GM12878 (cell line): ENCODE results near the gene MRPS23. TPM values are rescaled to one million over a fixed set of nuclear protein-coding genes. Genes with fewer than 3 reads are reported as not detected.

Experiments used
- ATAC-seq: fragments of 200-7000 bp; cut with Tn5 transposase; 3 replicates; pipeline ENCODE4 v1.9.1; 2020; ENCODE audit warnings: mild to moderate bottlenecking, moderate library complexity
- BruUV-seq: library from RNA; stranded (reverse); fragments of 400-500 nt; replicated peaks from 2 replicates; lab custom pipeline; 2021; lab: Mats Ljungman, UMichigan
- CTCF ChIA-PET: fragments of 300-600 bp; sonication (Branson Sonifier 250); formaldehyde crosslinking; extraction: SDS; loops from one replicate; lab custom pipeline; 2021; ENCODE audit warnings: inconsistent platforms; lab: Yijun Ruan, JAX
- POLR2A ChIA-PET: fragments of 350-600 bp; formaldehyde crosslinking; extraction: SDS; loops from one replicate; lab custom pipeline; 2021; ENCODE audit warnings: inconsistent platforms; lab: Charles Lee
- RAD21 ChIA-PET: fragments of 300-600 bp; sonication (Branson Sonifier 250); formaldehyde crosslinking; loops from one replicate; lab custom pipeline; 2023; ENCODE audit warnings: antibody characterized with exemption; ENCODE audit not compliant: unreplicated experiment; lab: Charles Lee
- SMC1A ChIA-PET: fragments of 300-600 bp; sonication (Branson Sonifier 250); formaldehyde crosslinking; loops from one replicate; lab custom pipeline; 2023; ENCODE audit not compliant: unreplicated experiment, uncharacterized antibody; lab: Charles Lee
- DNase-seq: peaks from one replicate; pipeline ENCODE4 v3.0.0-alpha.2; 2011; ENCODE audit warnings: low read depth, low spot score
- FAIRE-seq: peaks from 3 replicates; lab custom pipeline; 2011; peaks lifted over from hg19 to GRCh38; lab: Jason Lieb, UNC
- H2AFZ ChIP-seq: 2 replicates; pipeline ENCODE4 v1.6.0; 2011; ENCODE audit warnings: low read depth, low read length, control low read depth; ENCODE audit not compliant: control insufficient read depth
- H3K27ac ChIP-seq: 2 replicates; pipeline ENCODE4 v1.5.1; 2011; ENCODE audit warnings: control low read depth; ENCODE audit not compliant: control insufficient read depth, insufficient read depth
- H3K27me3 ChIP-seq, 2 experiments: replicated peaks in 1 of 2; 2 replicates each; pipeline versions ENCODE4 v1.6.0 to v1.6.1; 2011; ENCODE audit warnings: low read length in 1 of 2; ENCODE audit not compliant: control insufficient read depth in 2 of 2, insufficient read depth in 2 of 2
- H3K36me3 ChIP-seq, 2 experiments: 2 replicates each; pipeline ENCODE4 v1.5.1; 2011; ENCODE audit warnings: low read length in 1 of 2; ENCODE audit not compliant: control insufficient read depth in 2 of 2, insufficient read depth in 2 of 2
- H3K4me1 ChIP-seq: 2 replicates; pipeline ENCODE4 v1.6.1; 2011; ENCODE audit warnings: mild to moderate bottlenecking, low read length, moderate library complexity, mixed read lengths; ENCODE audit not compliant: control insufficient read depth, insufficient read depth
- H3K4me2 ChIP-seq: 2 replicates; pipeline ENCODE4 v1.6.0; 2011; ENCODE audit warnings: control low read depth; ENCODE audit not compliant: control insufficient read depth, insufficient read depth
- H3K4me3 ChIP-seq: fragments of 200-600 bp; sonication (generic); 2 replicates; pipeline ENCODE4 v1.5.1; 2016
- H3K79me2 ChIP-seq: 2 replicates; pipeline ENCODE4 v1.6.0; 2011; ENCODE audit warnings: low read length; ENCODE audit not compliant: control insufficient read depth, insufficient read depth
- H3K9ac ChIP-seq: 2 replicates; pipeline ENCODE4 v1.8.0; 2011; ENCODE audit warnings: low read length, control low read depth, mixed read lengths; ENCODE audit not compliant: control insufficient read depth, insufficient read depth
- H3K9me3 ChIP-seq: replicated peaks from 3 replicates; pipeline ENCODE4 v1.5.1; 2011; ENCODE audit warnings: mild to moderate bottlenecking, low read length; ENCODE audit not compliant: control insufficient read depth, insufficient read depth
- H4K20me1 ChIP-seq: 2 replicates; pipeline ENCODE4 v1.6.0; 2011; ENCODE audit not compliant: control insufficient read depth, insufficient read depth
- ATF7 ChIP-seq: fragments of 450-650 bp; IDR thresholded peaks from 2 replicates; pipeline ENCODE4 v1.6.1; 2016; ENCODE audit warnings: low read depth, mild to moderate bottlenecking
- CBFB ChIP-seq: IDR thresholded peaks from 2 replicates; pipeline ENCODE4 v1.6.1; 2016; ENCODE audit warnings: antibody characterized with exemption, low read depth
- CREB1 ChIP-seq: IDR thresholded peaks from 2 replicates; pipeline ENCODE4 v1.6.1; 2012; ENCODE audit warnings: low read depth, mild to moderate bottlenecking, inconsistent platforms
- ETV6 ChIP-seq, 2 experiments: fragments of 450-650 bp in 1 of 2; IDR thresholded peaks in 1 of 2; conservative IDR thresholded peaks in 1 of 2; 2 replicates each; pipeline ENCODE4 v1.6.1; 2014; ENCODE audit warnings: antibody characterized with exemption in 1 of 2, borderline replicate concordance in 1 of 2, low read depth in 1 of 2, mild to moderate bottlenecking in 1 of 2, moderate library complexity in 1 of 2
- JUND ChIP-seq: IDR thresholded peaks from 2 replicates; pipeline ENCODE4 v1.6.1; 2012; ENCODE audit warnings: low read depth, mild to moderate bottlenecking, low read length, improper control_type of control experiment, moderate library complexity
- NFIC ChIP-seq: IDR thresholded peaks from 2 replicates; pipeline ENCODE4 v1.6.1; 2012; ENCODE audit warnings: low read depth, mild to moderate bottlenecking, inconsistent platforms, low read length, moderate library complexity
- RCOR1 ChIP-seq: conservative IDR thresholded peaks from 2 replicates; pipeline ENCODE4 v1.6.1; 2012; ENCODE audit warnings: low read depth, low read length, improper control_type of control experiment
- WGBS: methylation state at CpG from one replicate; pipeline ENCODE4 v1.1.6; 2016; ENCODE audit warnings: low lambda C conversion rate; ENCODE audit not compliant: insufficient replicate concordance, insufficient coverage; ENCODE audit errors: missing lambda C conversion rate; 5-methylcytosine and 5-hydroxymethylcytosine counted together
- in situ Hi-C: fragments of 300-500 bp; cut with MboI; formaldehyde crosslinking; loops from 9 replicates; pipeline ENCODE4 v1.14.3; 2018; ENCODE audit warnings: mixed read lengths
- intact Hi-C: fragments of 100-400 bp; cut with micrococcal nuclease; formaldehyde crosslinking; loops from one replicate; pipeline ENCODE4 v1.14.2; 2022; ENCODE audit not compliant: unreplicated experiment
- polyA plus RNA-seq, 11 experiments: library from polyadenylated mRNA; depleted of rRNA in 4 of 11; unstranded in 6 of 11; stranded (reverse) in 5 of 11; fragments of >200 nt; fragmentation: Nextera tagmentation in 4 of 11; fragmentation: Illumina TruSeq in 1 of 11; extraction: Ambion mirVana in 4 of 11; extraction: Trizol in 1 of 11; gene quantifications; 1 replicate in 1 of 11; 2 replicates in 10 of 11; pipeline versions ENCODE4 v1.2.1 to v1.2.3, GENCODE V29; 2011 to 2016; ENCODE audit warnings: inconsistent platforms in 2 of 11, missing spikeins in 2 of 11, low read depth in 1 of 11
- total RNA-seq, 4 experiments: library from RNA; depleted of rRNA in 3 of 4; stranded (reverse); fragments of >200 nt in 3 of 4; fragmentation: Illumina TruSeq in 1 of 4; extraction: Trizol in 1 of 4; gene quantifications; 2 replicates each; pipeline versions ENCODE4 v1.2.1 to v1.2.3, GENCODE V29; 2013 to 2021

The MRPS23 gene
- total and polyA plus RNA-seq, 10 of the 15 experiments (the other 5 are each of a cell fraction or from before 2014, with no cell fraction given), result 65.3 to 237 (median 87.9) TPM

DNA sequence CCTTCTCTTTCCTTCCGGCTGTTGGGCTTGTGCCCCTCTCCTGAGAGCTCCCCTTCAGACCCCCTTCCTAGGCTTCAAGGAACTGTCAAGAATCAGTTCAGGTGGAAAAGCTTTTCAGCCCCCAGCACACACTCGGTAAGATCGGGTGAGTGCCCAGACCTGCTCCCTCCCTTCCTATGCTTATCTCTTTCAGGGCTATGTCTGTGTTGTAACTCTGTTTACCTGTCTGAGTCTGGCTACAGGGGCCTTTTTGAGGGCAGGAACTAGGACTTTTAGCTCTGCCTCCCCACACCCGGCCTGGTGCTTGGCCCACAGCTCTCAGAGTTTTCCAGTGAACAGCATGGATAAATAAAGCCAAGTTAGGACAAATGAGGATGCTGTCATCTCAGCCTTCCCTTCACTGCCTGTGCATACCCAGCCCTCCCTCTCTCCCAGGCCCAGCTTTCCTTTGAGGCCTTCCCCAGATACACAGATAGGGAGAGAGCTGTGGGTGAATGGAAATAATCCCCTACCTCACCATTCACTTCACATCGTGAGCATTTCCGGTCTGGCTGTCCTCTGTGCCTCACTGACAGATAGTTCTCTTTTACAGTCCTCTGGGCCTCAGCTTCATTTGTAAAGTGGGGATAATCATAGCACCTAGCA lies 5.7 kb upstream of the MRPS23 start:
- in situ Hi-C loops, result no loop called here
- CTCF ChIA-PET, result interaction anchor here (0.7 to 18.2 kb wide), 11 partner anchors 13 to 775 kb away, joined by 3 to 708 read pairs (median 4); partner anchors contain the start of gene SRSF1
- no peak overlapping the region for H3K9ac ChIP-seq
- 66% methylated on average over 6 of the region's 6 CpGs for WGBS
- no peak overlapping the region for H2AFZ ChIP-seq
- no peaks in the 10 kb centered on the region for H3K4me1 ChIP-seq
- SMC1A ChIA-PET, result interaction anchor here (1.0 to 14.5 kb wide), 5 partner anchors 130 to 257 kb away, joined by 3 to 341 read pairs (median 4); no protein-coding TSS in a partner anchor
- no peak for ATAC-seq
- DNase-seq, result no peak
- H3K27ac ChIP-seq, result no peak overlapping the region
- FAIRE-seq, result no peak
- no TSS peak for BruUV-seq
- TF ChIP-seq ATF7 (no peak), CREB1 (no peak), ETV6 (conservative IDR thresholded peaks at IDR 0.05 in 1 of 2, IDR thresholded peaks at IDR 0.05 in 1 of 2; ENCODE audit: borderline replicate concordance in 1 of 2, low read depth in 1 of 2) (no peak), JUND (no peak), NFIC (no peak), RCOR1 (no peak), CBFB (no peak)
- TF ChIP-seq, all 136 proteins: peak for 0
- H4K20me1 ChIP-seq, result no peaks in the 10 kb centered on the region
- RAD21 ChIA-PET, result interaction anchor here (1.1 to 10.0 kb wide), 3 partner anchors 129 to 142 kb away, joined by 3 to 239 read pairs (median 4); no protein-coding TSS in a partner anchor
- peaks cover under 1% of the 10 kb centered on the region; the same call in 1 of the 2 replicates for H3K79me2 ChIP-seq
- H3K4me2 ChIP-seq, result no peak overlapping the region
- no peaks in the 10 kb centered on the region for H3K9me3 ChIP-seq
- POLR2A ChIA-PET, result interaction anchor here (0.6 to 1.0 kb wide), 4 partner anchors 66 to 643 kb away, joined by 3 to 7 read pairs (median 4); no protein-coding TSS in a partner anchor
- intact Hi-C loops, result loop anchor here (5.0 to 10.0 kb wide), 2 partner anchors 37 to 229 kb away; partner anchors contain the start of gene DYNLL2
- no peaks in the 10 kb centered on the region for H3K36me3 ChIP-seq
- no peak overlapping the region for H3K4me3 ChIP-seq
- no peaks in the 10 kb centered on the region; a peak in 1 of 4 replicates for H3K27me3 ChIP-seq
